ENCODE results near the gene BCAS3.

GRCh38 chr17:60751884-60752283 lies 74.2 kb downstream of the BCAS3 start:
- TF ChIP-seq, protein P1, sequence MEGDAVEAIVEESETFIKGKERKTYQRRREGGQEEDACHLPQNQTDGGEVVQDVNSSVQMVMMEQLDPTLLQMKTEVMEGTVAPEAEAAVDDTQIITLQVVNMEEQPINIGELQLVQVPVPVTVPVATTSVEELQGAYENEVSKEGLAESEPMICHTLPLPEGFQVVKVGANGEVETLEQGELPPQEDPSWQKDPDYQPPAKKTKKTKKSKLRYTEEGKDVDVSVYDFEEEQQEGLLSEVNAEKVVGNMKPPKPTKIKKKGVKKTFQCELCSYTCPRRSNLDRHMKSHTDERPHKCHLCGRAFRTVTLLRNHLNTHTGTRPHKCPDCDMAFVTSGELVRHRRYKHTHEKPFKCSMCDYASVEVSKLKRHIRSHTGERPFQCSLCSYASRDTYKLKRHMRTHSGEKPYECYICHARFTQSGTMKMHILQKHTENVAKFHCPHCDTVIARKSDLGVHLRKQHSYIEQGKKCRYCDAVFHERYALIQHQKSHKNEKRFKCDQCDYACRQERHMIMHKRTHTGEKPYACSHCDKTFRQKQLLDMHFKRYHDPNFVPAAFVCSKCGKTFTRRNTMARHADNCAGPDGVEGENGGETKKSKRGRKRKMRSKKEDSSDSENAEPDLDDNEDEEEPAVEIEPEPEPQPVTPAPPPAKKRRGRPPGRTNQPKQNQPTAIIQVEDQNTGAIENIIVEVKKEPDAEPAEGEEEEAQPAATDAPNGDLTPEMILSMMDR (IDR thresholded peaks at IDR 0.05) = no peak
- no peak for TF ChIP-seq POLR2A (IDR thresholded peaks at IDR 0.05)

All from body of pancreas (tissue), 4 donors.